HFF-Myc (cell line): ENCODE measurements around the gene TMBIM6.
A peak's percentile ranks its signal among the peaks of the same experiment; 100 is the strongest.

Experiments used
- DNase-seq: peaks from one replicate; pipeline ENCODE4 v3.0.0-alpha.2; 2011; ENCODE audit warnings: low read depth; ENCODE audit errors: extremely low read depth
- H3K4me3 ChIP-seq: replicated peaks from 2 replicates; pipeline ENCODE4 v1.5.1; 2011; ENCODE audit warnings: low read depth, mild to moderate bottlenecking, control low read depth, low read length
- CTCF ChIP-seq: IDR thresholded peaks from 2 replicates; pipeline ENCODE4 v1.5.1; 2012; ENCODE audit warnings: mild to moderate bottlenecking, low read depth, low read length, control low read depth; ENCODE audit errors: missing control alignments

The TMBIM6 gene

GRCh38 chr12:49702009-49702408, 39.3 kb upstream of the TMBIM6 start:
- DNase-seq: no peak
- H3K4me3 ChIP-seq: no peak overlapping the region
- TF ChIP-seq CTCF: no peak

- no peak overlapping the region for H3K4me3 ChIP-seq
- no peak for DNase-seq
- no peak for TF ChIP-seq CTCF
Observed at GRCh38 chr12:49702676-49703215, 38.6 kb upstream of the TMBIM6 start.

GRCh38 chr12:49703647-49704137, 37.7 kb upstream of the TMBIM6 start:
- no peak overlapping the region for H3K4me3 ChIP-seq
- TF ChIP-seq CTCF: no peak
- no peak for DNase-seq

GRCh38 chr12:49705479-49706134, 35.8 kb upstream of the TMBIM6 start:
- DNase-seq: no peak
- peak overlapping the region; percentile 79 for H3K4me3 ChIP-seq
- no peak for TF ChIP-seq CTCF

GRCh38 chr12:49706351-49707127, 34.8 kb upstream of the TMBIM6 start:
- peak overlapping the region; percentile 79 for H3K4me3 ChIP-seq
- DNase-seq: no peak
- TF ChIP-seq CTCF: no peak

GRCh38 chr12:49707128-49707811, 34.1 kb upstream of the TMBIM6 start, which contains the start of gene FMNL3:
Gene FMNL3, minus strand, starts transcription at chr12:49707405. Its CDS starts 225 bp downstream, at chr12:49707180.
- peak within 1 kb of the TSS; percentile 79 for H3K4me3 ChIP-seq
- DNase-seq: peak; percentile 71
- TF ChIP-seq CTCF: peak; percentile 93
